ENCODE data around the gene AKIRIN1.
A peak's percentile ranks its signal among the peaks of the same experiment; 100 is the strongest.
"Not testable (repeated sequence)": the region's sequence is repeated elsewhere in the genome, so short reads cannot be mapped to it uniquely, and the experiment has no call there.

The AKIRIN1 gene

DNA sequence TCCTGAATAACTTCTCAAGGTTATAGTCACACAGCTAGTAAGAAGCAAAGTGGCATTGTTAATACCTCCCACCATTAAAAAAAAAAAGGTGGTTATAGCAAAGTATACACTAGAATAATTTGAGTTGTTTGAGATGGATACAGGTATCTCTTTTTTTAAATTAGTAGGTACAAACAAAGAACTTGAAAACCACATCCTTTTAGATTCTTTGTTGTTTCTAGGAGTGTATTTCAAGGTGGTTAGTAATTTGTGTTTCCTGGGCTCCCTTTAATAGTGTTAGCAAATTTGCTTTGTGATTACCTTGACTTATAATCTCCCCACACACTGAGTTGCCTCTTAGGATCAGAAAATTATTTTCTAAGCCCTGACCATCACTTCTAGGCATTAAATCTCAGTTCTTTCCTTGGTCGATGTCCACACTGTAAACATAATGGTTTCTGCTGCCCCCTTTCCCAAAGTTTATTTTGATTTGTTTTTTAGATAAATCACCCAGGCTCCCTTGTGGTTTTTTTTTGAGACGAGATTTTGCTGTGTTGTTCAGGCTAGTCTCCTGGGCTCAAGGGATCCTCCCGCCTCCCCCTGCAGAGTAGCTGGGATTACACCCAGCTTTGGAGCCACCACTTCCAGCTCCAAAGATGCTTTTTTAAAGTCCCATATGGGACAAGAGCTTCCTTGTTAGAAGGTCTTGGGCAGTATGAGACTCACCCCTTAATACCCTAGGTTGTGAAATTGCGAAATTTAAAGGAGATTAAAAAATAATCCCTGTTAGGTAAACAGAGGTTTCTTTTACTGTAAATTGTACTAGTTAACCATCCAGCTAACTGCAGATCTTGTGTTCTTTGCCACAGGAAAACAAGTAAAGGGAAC, 6.2 kb downstream of the AKIRIN1 start:
- no peak for DNase-seq

DNA sequence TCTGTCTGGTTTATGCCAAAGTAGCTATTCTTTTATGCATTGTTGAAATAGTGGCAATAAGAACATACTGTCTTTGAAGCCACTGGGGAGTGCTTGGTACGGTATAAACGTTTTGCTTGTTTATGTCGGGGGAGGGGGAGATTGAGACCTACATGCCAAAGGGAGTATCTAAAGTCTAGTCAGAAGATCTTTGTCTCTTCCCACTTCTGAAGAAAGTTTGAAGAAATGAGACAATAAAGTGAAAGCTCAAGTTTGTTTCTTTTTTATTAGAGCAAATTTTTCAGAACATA, 6.8 kb downstream of the AKIRIN1 start:
- DNase-seq: no peak

DNA sequence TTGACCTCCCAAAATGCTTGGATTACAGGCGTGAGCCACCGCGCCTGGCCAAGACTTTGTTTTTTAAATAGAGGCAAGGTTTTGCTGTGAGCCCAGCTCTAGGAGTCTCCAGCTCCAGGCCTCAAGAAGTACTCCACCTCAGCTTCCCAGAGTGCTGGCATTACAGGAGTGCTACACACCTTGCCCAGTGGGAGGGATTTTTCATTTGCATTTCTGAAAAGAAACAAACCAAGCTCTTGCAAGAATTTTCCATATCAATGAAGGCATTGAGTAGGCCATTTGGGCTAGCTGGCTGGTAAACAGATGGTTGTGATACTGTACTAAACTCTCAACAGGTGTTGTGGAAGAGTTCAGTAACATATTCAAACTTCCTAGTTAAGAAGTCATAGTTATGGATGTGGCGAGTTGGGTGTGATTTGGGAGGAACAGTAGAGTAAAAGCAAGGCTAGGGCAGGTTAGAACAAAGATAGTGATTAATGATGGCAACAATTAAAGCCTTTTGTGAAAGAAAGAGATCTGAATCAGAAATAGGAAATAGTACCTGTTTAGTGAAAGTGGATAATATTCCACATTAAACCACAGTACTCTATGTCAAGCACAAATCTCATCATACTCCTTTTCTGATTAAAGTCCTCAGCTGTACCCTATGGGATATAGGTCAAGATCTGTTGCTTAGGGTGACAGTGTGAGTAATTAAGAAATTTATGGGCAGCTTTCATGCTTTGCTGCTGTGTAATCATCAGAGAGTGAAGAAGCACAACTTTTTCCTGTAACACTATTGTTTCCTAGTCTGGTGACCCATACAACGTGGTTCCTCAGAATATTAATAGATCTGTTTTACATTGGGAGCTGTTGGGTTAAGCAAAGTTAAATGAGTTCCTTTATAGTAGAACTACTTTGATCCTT, 10.7 kb downstream of the AKIRIN1 start:
- no peak for DNase-seq

DNA sequence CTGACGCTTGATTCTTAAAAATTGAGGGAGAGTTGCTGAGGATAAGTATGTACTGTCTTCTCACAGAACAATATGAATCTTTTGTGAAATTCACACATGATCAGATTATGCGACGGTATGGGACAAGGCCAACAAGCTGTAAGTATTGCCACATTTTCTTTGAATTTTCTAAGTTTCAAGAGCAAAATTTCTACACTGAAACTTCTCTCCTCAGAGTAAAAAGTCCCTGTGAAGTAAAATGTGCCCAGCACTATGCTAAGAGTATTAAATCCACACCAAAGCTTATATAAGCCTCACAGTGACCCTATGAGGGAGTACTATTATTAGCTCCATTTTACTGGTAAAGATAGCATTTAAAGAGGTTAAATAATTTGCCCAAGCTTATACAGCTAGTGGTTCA, 12.2 kb downstream of the AKIRIN1 start:
- DNase-seq: no peak

DNA sequence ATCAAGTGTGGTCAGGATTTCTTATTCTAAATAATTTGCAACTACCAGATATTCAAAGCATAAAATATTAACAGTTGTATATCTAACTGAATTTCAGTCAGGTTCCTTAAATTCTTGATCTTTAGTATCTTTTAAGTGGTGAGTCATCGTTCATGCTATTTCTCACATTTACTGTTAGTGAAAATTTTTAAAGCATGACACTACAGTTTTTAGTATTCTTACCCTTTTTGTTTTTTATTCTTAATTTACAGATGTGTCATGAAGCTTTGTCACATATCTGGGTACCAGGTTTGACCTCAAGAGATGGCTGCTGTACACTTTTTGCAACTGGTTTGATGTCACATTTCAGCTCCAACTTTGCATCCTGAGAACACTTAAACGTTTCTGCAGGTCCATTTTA, 12.7 kb downstream of the AKIRIN1 start:
- no peak for DNase-seq

DNA sequence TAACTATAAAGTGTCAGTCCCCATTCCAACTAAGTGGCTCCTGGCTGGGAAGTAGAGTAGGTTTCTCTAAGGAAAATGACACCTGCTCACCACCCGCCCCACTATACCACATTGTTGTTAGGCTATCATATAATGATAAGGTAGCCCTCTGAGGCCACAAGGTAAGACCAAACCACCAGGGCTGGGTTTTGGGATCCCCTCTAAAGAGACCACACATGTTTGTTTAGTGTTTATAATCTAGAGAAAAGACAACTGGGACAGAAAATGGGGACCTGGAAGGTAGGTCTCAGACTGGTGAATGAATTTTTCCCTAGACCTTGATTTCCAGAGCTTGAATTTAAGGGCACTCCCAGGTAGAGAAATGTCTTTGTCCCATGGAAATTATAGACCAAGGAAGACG, 15.2 kb downstream of the AKIRIN1 start:
- DNase-seq: no peak

DNA sequence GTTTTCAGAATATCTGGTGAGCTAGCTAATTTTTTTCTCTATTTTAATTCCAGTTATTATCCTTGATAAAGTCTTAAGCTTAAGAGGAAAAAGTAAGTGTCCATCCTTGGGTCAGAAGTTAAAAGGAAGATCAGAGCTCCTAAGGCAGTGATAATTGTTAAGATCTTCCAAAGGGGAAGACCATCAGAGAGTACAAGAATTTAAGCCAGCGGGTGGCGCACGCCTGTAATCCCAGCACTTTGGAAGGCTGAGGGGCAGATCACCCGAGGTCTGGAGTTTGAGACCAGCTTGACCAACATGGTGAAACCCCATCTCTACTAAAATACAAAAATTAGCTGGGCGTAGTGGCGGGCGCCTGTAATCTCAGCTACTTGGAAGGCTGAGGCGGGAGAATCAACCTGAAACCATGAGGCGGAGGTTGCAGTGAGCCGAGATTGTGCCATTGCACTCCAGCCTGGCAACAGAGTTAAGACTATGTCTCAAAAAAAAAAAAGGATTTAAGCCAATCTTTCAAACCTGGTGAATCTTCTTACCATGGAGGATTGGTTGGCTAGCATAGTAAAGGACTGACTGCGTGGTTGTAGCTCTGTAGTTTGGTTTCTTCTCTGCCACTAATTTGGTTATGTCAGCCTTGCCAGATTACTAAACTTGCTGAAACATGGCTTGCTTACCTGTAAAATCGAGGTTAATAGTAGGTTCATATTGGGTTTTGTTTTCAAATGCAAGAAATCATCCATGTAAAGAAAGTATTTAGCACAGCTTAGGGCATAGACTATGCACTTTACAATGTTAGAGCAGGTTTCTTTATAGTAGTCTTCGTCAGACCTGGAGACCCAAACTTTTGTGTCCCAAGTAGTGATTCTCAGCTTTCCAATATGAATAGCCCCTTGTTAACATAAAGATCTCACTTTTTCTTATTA, 15.9 kb downstream of the AKIRIN1 start:
- DNase-seq: no peak

DNA sequence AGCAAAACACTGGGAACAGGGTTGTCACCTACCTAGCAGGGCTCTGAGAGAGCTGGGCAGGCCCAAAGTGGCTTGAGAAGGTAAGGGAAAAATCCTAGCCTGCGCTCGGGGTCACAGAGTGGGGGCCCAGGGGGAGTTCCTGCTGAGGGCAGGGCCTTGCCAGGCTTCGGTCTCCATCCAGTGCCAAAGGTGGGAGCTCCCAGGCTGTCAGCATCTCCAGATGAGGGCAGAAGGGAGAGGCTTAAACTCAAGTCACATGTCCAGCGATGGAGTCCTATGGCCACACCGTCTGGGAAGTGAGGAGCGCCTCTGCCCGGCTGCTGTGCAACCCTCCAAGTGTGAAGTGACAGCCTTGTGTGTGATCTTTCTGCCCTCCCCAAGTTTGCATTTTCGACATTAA, 23.9 kb downstream of the AKIRIN1 start:
- DNase-seq: not testable (repeated sequence)

DNA sequence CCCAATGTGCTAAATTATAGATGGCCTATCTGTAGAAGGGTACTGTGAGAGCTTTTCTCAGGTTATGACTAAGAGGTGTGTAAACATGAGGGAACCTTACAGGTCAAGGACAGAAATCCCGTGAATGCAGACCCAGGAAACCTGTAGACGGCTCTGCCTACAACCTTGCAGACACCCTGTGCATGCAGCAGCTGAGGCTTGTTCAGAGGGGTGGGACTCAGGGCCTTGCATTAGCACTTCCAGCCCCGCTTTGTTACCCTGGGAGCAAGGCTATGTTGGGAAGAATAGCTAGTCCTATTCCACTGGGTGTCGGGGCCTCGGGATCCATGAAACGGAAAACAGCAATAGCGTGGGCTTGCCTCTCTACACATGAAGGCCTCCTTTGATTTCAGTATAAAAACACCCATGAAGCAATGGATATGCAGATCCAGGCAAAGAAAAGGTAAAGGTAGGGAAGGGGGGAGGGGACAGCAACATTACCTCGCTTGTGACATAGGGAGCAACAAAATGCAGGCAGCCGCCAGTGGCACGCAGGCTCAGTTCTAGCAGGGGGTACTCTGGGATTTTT, 25.6 kb downstream of the AKIRIN1 start:
- no peak for DNase-seq

DNA sequence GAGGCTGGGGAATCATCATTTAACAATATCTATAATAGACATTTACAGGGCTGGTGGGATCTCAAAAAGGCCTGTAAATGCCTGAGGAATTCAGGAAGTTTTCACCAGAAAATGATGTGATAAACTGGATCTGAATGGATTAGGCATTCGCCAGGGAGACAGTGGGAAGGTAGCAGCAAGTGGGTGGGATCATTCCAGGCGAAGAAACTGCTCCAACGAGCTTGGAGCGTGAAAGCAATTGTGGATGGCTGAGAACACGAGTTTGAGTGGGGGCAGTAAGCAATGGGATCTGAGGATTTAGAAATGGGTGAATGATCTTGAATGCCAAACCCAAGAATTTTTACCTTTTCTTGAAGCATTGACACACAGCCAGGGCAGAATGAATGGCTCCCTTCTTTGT, 26.2 kb downstream of the AKIRIN1 start:
- no peak for DNase-seq

DNA sequence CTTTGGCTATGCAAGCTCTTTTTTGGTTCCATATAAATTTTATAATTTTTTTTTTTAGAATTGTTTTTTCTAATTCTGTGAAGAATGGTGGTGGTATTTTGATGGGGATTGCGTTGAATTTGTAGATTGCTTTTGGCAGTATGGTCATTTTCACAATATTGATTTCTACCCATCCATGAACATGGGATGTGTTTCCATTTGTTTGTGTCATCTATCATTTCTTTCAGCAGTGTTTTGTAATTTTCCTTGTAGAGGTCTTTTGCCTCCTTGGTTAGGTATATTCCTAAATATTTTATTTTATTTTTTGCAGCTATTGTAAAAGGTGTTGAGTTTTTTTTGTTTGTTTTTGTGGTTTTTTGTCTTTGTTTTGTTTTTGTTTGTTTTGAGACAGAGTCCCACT, 29.4 kb downstream of the AKIRIN1 start:
- DNase-seq: not testable (repeated sequence)

DNA sequence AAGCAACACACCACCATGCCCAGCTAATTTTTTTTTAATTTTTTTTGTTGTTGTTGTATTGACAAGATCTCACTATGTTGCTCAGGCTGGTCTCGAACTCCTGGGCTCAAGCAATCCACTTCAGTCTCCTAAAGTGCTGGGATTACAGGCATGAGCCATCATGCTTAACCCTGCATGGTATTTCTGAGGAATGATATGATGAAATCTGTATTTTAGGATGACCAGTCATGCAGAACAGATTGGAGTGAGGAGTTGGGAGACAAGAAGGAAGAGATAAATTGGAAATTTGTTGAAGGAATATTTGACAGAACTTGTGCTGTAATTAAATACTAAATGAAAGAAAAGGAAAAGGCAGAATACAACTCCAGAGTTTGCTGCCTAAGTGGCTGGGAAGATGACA, 30.4 kb downstream of the AKIRIN1 start:
- DNase-seq: no peak

DNA sequence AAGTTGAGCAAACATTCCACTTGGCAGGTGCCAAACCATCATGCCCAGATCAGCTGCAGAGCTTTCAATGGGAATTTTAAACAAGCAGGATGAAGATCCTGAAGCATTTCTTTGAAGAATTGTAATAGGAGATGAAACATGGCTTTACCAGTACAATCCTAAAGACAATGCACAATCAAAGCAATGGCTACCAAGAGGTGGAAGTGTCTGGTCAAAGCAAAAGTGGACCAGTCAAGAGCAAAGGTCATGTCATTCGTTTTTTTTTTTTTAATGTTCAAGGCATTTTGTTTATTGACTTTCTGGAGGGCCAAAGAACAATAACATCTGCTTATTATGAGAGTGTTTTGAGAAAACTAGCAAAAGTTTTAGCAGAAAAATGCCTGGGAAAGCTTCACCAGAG, 32.1 kb downstream of the AKIRIN1 start:
- no peak for DNase-seq

DNA sequence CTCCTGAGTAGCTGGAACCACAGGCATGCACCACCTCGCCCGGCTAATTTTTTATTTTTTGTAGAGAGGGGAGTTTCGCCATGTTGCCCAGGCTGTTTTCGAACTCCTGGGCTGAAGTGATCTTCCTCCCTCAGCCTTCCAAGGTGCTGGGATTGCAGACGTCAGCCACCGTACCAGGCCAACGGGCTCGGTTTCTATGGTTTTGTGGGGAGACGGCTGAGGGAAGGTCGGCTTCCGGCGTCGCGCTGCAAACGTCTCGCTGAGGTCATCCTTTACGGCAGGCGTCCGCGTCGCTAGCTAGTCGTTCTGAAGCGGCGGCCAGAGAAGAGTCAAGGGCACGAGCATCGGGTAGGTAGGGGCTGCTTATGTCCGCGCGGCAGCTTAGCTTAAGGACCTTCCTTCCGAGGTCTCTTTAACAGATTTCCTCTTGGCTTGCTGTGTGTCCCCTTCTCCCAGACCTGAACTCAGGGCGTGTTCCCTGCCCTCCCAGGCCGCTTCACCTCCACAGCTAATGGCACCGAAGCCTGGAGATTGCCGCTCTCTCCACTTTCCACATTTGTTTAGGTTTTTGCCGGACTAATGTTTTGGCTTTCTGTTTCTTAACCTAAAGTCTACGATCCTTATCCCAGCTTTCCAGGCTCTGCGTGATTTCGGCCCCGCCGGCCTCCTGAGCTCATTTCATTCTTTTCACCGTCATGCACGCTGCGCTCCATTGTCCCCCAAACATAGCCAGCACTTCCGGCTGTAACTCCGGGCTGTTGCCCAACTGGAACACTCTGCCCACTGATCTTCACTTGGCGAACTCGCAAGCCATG, 35.2 kb downstream of the AKIRIN1 start, which contains the start of gene NDUFS5:
NDUFS5 (plus strand) TSS at position 300 of the 815 bp plus-strand sequence. CDS start 2,375 bp downstream, outside the sequence.
- DNase-seq: peak; percentile 96

DNA sequence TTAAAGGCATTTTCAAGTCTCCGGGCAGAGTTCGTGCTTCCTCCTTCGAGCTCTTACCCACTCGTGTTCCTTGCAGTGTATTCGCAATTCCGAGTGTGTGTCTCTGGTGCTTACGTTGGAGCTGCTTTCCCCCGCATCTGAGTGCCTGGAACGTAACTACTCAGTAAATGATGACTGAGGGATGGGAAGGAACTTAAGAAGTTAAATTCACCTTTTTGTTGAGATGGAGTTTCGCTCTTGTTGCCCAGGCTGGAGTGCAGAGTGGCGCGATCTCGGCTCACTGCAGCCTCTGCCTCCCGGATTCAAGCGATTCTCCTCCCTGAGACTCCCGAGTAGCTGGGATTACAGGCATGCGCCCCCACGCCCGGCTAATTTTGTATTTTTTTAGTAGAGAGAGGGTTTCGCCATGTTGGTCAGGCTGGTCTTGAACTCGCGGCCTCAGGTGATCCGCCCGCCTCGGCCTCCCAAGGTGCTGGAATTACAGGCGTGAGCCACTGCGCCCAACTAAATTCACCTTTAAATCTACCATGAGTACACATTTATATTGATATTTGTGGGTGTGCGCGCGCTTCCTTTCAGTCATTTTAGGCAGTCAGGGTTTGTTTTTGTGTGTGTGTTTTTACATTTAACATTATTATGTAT, 35.9 kb downstream of the AKIRIN1 start:
- DNase-seq: no peak

DNA sequence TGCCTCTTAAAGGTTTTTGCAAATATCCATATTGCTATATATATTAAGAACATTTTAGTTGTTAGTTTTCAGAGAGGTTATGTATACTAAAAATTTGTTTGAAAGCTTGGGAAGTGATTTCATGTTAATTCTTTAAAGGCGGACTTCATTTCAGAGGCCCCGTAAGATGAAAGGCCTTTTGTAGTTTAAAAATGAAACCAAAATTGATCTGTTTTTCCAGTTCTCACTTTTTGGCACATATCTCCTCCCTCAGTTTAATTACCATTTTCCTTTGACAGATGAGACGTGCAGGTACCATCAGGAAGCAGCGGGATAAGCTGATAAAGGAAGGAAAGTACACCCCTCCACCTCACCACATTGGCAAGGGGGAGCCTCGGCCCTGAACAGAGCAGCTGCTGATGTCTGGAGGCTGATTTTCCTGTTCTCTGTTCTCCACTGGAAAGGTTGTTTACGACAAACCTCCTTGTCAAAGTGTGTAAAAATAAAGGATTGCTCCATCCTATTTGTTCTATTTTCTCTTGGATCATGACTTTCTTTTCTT, 43.1 kb downstream of the AKIRIN1 start:
- no peak for DNase-seq

DNA sequence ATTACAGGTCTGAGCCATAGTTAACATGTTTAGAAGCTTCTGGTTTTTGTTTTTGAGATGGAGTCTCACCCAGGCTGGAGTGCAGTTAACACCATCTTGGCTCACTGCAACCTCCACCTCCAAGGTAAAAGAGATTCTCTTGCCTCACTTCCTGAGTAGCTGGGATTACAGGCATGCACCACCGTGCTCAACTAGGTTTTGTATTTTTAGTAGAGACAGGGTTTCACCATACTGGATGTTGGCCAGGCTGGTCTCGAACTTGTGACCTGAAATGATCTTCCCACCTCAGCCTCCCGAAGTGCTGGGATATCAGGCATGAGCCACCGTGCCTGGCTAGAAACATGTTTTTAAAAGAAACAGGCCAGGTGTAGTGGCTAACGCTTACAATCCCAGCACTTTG, 45.6 kb downstream of the AKIRIN1 start:
- no peak for DNase-seq

DNA sequence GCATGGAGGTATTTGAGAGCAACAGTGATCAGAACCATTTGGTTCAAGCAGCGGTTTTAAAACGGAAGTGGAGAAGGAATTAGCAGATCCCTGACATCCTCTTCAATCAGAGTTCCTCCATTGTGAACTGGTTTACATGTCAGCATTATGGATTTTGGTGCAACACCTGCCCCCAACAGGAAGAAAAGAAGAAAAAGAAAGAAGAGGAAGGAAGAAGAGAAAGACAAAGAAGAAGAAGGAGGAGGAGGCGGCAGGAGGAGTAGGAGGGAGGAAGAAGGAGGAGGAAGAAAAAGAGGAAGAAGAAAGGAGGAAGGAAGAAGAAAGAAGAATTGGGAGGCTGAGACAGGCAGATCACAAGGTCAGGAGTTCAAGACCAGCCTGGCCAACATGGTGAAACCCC, 52.4 kb downstream of the AKIRIN1 start:
- no peak for DNase-seq

DNA sequence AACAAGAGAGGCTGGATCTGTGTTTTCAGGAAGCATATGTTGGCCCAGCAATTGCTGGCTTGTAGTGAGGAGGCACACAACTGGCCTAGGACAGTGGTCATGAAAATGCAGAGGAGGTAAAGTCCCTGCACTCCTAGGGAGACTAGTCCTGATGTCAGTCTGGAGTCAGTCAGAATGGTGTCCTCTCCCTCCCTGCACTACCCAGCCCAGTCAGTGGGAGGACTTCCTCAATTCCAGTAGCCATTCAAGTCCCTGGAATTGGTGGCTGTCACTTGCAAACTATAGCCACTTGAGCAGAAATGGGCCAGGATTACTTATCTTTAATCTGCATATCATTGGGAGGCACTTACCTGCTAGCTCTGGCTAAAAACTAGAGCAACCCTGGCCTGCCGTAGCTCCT, 53.7 kb downstream of the AKIRIN1 start:
- DNase-seq: no peak

DNA sequence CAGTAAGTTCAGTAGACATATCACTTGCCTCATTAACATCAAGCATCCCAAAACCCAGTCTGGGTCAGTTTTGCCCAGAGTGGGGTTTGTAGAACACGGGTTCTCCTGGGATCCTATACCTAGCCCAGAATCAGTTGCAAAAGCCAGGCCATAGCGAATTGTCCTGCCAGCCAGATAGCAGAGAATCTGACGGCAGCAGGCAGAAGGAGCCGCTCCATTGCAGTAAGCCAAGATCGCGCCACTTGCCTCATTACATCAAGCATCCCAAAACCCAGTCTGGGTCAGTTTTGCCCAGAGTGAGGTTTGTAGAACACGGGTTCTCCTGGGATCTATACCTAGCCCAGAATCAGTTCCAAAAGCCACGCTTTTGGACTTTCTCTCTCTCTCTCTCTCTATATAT, 54.2 kb downstream of the AKIRIN1 start:
- DNase-seq: no peak

All from eye (tissue), 1 donor.